NCI-H2081 treated with DMSO at 0.1 percent for 48 hours (cell line): Measurements from ENCODE around the gene OR10D3.
"Not testable (repeated sequence)": the region's sequence is repeated elsewhere in the genome, so short reads cannot be mapped to it uniquely, and the experiment has no call there.

ENCODE experiments used
- DNase-seq: peaks from one replicate; lab custom pipeline; 2025; lab: John Stamatoyannopoulos, UW

Gene OR10D3

GRCh38 chr11:124194293-124195188 is 11.4 kb downstream of the OR10D3 start:
- no peak for DNase-seq

- peak; percentile 14 for DNase-seq
Observed at GRCh38 chr11:124195189-124195734, 12.1 kb downstream of the OR10D3 start.

- DNase-seq = no peak
Observed at GRCh38 chr11:124197999-124198398, 14.9 kb downstream of the OR10D3 start.

GRCh38 chr11:124198897-124199296 is 15.8 kb downstream of the OR10D3 start:
- no peak for DNase-seq

DNA sequence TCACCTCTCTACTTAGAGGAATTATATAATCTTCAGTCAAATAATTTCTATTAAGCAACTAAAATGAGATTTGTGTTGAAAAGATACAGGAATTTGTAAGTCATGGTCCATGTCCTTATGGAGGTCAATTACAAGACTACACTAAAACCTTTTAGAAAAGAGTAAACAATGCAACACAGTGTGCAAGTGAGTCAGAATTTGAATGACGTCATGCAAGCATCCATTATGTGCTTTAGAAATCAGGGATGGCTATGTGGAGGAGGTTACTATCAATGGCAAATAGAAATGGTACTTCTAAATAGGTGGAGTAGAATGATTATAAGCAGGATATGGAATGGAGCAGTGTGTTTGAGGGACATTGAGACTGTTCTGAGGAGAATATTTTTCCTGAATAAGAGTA is 16.6 kb downstream of the OR10D3 start:
- DNase-seq = no peak

- DNase-seq = no peak
Observed at GRCh38 chr11:124200671-124201070, 17.5 kb downstream of the OR10D3 start.

DNA sequence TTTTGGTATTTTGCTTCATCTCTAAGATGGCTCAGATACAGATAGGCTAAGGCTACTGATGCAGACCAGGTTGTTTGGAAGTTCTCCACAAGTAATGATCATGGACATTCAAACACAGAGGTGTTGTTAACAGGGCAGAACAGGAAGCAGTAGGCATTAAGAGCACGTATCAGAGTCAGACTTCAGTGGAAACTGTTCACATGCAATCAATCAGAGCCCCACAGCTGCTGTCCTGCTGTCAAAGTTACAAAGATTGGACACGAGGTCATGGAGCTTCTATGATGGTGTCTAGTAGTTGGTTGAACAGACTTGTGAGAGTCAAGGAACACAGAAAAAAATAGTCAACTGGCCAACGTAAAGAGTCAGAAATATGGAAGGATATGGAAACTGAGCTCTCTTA is 19.8 kb downstream of the OR10D3 start:
- DNase-seq = no peak

GRCh38 chr11:124204008-124204407 is 20.9 kb downstream of the OR10D3 start:
- DNase-seq = no peak

DNA sequence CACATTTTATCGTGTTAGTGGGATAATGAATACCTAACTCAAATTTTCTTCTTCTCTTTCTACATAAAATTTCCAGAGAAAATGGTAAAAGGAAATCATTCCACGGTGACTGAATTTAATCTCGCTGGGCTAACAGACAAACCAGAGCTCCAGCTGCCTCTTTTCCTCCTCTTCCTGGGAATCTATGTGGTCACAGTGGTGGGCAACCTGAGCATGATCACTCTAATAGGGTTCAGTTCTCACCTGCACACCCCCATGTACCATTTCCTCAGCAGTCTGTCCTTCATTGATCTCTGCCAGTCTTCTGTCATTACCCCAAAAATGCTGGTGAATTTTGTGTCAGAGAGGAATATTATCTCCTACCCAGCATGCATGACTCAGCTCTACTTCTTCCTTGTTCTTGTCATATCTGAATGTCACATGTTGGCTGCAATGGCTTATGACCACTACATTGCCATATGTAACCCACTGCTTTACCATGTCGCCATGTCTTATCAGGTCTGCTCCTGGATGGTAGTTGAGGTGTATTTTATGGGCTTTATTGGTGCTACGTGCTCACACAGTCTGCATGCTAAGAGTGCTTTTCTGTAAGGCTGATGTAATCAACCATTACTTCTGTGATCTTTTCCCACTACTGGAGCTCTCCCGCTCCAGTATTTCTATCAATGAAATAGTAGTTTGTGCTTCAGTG is 24.1 kb downstream of the OR10D3 start:
- no peak for DNase-seq

DNA sequence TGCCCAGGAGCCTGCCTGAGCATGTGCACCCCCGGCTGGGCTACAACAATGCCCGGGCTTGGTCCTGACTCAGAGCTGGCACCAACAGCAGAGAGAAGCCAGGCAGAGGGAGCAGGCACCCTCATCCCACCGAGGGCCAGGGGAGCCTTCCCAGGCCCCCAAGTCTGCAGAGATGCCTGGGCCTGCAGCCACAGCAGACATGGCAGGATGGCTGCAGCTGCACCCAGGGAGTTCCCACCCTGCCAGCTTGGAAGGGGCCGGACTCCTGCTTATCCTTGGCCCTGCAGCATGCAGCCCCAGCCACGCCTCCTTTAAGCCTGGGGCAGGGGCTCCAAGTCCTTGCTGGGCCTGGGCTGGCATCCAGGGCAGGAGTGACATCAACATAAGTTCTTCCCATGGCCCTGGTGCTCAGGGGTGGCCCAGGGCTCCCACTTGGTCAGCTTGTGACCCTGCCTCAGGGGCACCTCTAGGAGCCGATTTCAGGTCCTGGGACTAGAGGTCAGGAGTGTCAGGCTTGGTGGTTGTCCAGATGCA is 26.7 kb downstream of the OR10D3 start:
- no peak for DNase-seq

DNA sequence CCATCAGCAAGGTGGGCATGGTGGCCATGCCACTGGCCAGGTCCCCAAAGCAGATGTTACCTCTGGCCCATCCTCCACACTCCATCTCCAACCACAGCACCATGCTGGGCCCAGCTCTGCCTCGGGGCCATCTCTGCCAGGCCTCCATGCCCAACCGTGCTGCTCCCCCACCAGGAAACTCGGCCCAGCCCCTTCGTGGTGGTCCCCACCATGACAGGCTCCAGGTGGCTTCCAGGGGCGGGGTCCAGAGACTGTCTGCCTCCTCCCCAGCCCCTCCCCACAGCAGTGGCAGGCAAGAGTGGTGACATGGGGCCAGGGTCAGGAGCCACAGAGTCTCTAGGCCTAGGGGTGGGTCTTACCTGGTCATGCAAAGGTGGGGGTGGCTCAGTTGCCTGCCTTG is 27.3 kb downstream of the OR10D3 start:
- no peak for DNase-seq

- DNase-seq = no peak
Observed at GRCh38 chr11:124211321-124211720, 28.2 kb downstream of the OR10D3 start.

DNA sequence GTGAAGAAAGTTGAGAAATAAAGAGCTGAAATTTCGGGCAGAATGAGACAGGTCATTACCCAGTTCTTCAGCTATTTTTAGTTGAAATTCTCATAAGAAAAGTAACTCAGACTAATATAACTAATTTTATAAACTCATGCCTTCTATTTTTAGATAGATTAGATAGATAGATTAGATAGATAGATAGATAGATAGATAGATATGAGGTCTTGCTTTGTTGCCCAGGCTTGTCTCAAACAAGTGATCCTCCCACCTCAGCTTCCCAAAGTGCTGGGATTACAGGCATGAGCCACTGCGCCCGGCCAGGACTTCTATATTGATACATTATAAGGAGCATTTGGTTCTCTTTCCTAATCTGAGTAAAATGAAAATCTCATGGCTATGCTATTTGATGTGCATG is 30.9 kb downstream of the OR10D3 start:
- no peak for DNase-seq

DNA sequence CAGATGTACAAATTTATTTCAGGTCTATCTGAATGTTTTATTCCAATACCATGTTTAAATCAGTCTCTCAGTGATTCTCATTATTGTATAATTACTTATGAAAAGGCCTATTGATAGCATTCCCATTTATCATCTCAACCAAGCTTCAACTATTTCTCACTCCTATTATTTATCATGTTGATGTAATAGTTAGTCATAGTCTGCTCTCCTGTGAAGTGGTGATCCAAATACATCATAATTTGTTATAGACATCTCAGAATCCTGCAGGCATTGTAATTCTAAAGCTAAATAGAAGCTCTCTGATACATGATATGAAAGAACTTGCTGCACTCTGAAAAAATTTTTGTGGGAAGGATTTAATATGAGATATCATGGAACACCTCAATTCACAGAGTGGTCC is 36.0 kb downstream of the OR10D3 start:
- no peak for DNase-seq

- DNase-seq = no peak
Observed at GRCh38 chr11:124222407-124222806, 39.3 kb downstream of the OR10D3 start.

DNA sequence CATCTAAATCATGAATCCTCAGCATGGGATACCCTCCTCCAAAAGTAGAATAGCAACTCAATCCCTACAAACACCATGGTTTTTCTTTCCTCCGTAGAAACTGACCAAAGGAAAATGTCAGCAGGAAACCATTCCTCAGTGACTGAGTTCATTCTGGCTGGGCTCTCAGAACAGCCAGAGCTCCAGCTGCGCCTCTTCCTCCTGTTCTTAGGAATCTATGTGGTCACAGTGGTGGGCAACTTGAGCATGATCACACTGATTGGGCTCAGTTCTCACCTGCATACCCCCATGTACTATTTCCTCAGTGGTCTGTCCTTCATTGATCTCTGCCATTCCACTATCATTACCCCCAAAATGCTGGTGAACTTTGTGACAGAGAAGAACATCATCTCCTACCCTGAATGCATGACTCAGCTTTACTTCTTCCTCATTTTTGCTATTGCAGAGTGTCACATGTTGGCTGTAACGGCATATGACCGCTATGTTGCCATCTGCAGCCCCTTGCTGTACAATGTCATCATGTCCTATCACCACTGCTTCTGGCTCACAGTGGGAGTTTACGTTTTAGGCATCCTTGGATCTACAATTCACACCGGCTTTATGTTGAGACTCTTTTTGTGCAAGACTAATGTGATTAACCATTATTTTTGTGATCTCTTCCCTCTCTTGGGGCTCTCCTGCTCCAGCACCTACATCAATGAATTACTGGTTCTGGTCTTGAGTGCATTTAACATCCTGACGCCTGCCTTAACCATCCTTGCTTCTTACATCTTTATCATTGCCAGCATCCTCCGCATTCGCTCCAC is 41.7 kb downstream of the OR10D3 start:
- DNase-seq = not testable (repeated sequence)

DNA sequence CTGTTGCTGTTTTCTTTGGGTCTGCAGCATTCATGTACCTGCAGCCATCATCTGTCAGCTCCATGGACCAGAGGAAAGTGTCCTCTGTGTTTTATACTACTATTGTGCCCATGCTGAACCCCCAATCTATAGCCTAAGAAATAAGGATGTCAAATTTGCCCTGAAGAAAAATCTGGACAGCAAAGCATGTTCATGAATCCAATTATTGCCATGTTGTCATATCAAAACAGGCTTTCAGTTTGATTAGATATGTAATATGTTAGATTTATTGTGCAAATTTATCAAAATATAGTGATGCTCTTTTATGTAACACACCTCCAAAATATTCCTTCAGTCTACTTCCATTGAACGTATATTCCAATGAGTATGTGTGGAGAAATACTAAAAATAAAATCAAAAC is 42.3 kb downstream of the OR10D3 start:
- DNase-seq = no peak

DNA sequence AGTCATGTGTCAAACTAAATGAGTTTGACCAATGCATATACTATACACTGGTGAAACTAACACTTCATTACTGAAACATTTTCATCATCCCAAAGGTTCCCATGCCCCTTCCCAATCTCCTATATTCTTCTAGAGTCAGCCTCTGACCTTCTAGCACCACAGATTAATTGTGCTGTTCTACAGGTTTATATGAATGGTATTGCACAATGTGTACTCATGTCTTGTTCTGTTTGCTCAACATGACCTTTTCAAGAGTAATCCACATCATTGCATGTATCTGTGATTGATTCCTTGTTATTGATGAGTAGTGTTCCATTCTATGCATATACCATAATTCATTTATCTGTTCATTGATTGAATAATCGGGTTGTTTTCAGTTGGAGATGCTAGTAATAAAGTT is 50.2 kb downstream of the OR10D3 start:
- no peak for DNase-seq
